Prostate gland (tissue), 2 donors: ENCODE measurements around the gene MT1F.

Experiments
- POLR2AphosphoS5 ChIP-seq: sonication (generic); formaldehyde crosslinking; IDR thresholded peaks from one replicate; pipeline ENCODE4 v1.6.1; 2017; ENCODE audit warnings: antibody characterized with exemption
- TF ChIP-seq, protein P1 (sequence below), 4 experiments: fragments of 200-600 bp in 2 of 4; fragments of 450-650 bp in 2 of 4; sonication (generic) in 2 of 4; IDR thresholded peaks; 1 replicate in 3 of 4; 2 replicates in 1 of 4; pipeline ENCODE4 v1.5.1; 2016 to 2019; ENCODE audit warnings: antibody characterized with exemption in 4 of 4, mild to moderate bottlenecking in 2 of 4, moderate library complexity in 2 of 4

DNA sequence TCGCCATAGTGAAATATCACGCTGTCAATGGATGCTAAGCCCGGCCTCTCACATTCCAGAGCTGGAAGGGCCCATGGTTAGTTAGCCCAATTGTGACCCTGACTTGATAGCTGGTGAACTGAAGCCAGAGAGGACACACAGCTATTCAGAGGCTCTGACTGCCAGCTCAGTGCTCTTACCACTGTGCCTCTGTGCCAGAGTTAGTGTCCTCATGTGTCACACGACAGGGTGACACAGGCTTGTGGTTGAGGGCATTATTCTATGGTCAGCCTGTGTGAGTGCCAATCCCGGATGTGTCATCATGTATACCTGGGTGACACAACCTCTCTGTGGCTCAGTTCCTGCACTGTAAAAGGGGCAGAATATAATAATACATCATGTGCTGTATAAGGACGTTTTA lies 22.1 kb downstream of the MT1F start:
- TF ChIP-seq, protein P1, sequence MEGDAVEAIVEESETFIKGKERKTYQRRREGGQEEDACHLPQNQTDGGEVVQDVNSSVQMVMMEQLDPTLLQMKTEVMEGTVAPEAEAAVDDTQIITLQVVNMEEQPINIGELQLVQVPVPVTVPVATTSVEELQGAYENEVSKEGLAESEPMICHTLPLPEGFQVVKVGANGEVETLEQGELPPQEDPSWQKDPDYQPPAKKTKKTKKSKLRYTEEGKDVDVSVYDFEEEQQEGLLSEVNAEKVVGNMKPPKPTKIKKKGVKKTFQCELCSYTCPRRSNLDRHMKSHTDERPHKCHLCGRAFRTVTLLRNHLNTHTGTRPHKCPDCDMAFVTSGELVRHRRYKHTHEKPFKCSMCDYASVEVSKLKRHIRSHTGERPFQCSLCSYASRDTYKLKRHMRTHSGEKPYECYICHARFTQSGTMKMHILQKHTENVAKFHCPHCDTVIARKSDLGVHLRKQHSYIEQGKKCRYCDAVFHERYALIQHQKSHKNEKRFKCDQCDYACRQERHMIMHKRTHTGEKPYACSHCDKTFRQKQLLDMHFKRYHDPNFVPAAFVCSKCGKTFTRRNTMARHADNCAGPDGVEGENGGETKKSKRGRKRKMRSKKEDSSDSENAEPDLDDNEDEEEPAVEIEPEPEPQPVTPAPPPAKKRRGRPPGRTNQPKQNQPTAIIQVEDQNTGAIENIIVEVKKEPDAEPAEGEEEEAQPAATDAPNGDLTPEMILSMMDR (IDR thresholded peaks at IDR 0.05): no peak
- no peak for TF ChIP-seq POLR2AphosphoS5
